ENCODE data around the gene KLF11. TPM values are rescaled to one million over a fixed set of nuclear protein-coding genes. Genes with fewer than 3 reads are reported as not detected.

Gene KLF11
- total and polyA plus RNA-seq, 9 of the 15 experiments (the other 6 are each of a cell fraction or from before 2014, with no cell fraction given) = 2.1 to 13.4 (median 6.5) TPM

DNA sequence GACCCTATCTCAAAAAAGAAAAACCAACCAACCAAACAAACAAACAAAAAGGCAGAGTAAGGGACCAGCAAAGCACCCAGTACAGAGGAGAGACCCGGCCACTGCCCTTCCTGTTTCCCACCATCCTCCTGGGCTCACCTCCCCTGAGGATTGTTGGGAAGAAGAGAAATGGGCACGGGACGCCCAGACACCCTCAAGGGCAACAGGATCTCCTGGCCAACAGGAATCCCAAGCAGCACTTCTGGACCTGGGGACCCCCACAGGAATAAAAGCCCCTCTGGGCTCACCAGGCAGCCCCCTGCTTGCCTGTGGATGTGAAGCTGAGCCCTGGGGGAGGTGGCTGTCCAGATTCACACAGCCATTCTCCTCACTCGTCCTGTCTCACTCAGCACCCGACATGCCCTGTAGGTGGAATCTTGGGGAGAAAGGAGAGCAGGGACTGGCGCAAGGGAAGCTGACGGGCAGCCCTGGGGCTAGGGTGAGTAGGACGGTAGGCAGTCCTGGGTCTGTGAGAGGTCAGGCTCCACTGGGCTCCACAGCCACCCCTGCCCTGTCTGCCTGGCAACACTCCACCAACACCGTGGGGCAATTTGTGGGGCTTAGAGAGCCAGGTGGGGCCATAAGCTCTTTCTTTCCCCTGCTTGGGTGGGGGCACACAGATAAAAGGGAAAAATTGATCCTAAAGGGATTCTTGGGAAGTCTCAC is 18.0 kb downstream of the KLF11 start:
- Histone ChIP-seq H3K4me3 (no peak overlapping the region), H3K9me1 (ENCODE audit: control insufficient read depth, insufficient read depth, low read length) (no peaks in the 10 kb centered on the region), H3K27ac (ENCODE audit: extremely low read depth, low read depth, low read length) (no peak overlapping the region), H3K4me2 (ENCODE audit: insufficient read depth, low read length) (no peak overlapping the region), H3K9ac (ENCODE audit: insufficient read depth in 1 of 2, low read depth in 2 of 2, low read length in 2 of 2) (peak overlapping the region in 1 of 2 experiments; percentile 82; a peak in 2 of 4 replicates), H3K79me2 (ENCODE audit: control insufficient read depth, insufficient read depth, low read length) (no peaks in the 10 kb centered on the region), H3K9me3 (replicated peaks; ENCODE audit: control insufficient read depth, insufficient read depth, low read depth, low read length) (no peaks in the 10 kb centered on the region), H4K20me1 (replicated peaks; ENCODE audit: control insufficient read depth, insufficient read depth, low read length) (no peaks in the 10 kb centered on the region), H3K36me3 (ENCODE audit: control insufficient read depth, insufficient read depth, low read length) (no peaks in the 10 kb centered on the region), H3K27me3 (ENCODE audit: control insufficient read depth in 2 of 2, insufficient read depth in 2 of 2, low read length in 2 of 2) (no peaks in the 10 kb centered on the region), H3K4me1 (replicated peaks in 1 of 2; ENCODE audit: control insufficient read depth in 2 of 2, insufficient read depth in 2 of 2, low read length in 2 of 2) (peaks cover 10 to 53% of the 10 kb centered on the region in 2 experiments), H2AFZ (ENCODE audit: low read depth, low read length) (no peak overlapping the region)
- FAIRE-seq (no peak), ATAC-seq (no peak), DNase-seq (ENCODE audit: extremely low read depth in 1 of 4, low spot score in 3 of 4) (no peak)
- no TSS peak for BruUV-seq (replicated peaks)
- POLR2A ChIA-PET = interaction anchor here (0.6 to 1.4 kb wide), 7 partner anchors 11 to 488 kb away, joined by 3 to 8 read pairs (median 3); no protein-coding TSS in a partner anchor
- intact Hi-C loops (cut with micrococcal nuclease) (no loop called here), in situ Hi-C loops (cut with MboI) (no loop called here)
- TF ChIP-seq FOXA1 (IDR thresholded peaks at IDR 0.05; ENCODE audit: borderline replicate concordance) = no peak
- no peak for TF ChIP-seq CCNT2 (IDR thresholded peaks at IDR 0.05; ENCODE audit: borderline replicate concordance, extremely low read depth, insufficient read length, low read depth, low read length)
- CTCF ChIA-PET (ENCODE audit: low intra/inter-chr PET ratio) = no interaction called here
- WGBS (ENCODE audit: insufficient coverage, low coverage, missing lambda C conversion rate) = 34% methylated on average over 9 of the region's 9 CpGs

DNA sequence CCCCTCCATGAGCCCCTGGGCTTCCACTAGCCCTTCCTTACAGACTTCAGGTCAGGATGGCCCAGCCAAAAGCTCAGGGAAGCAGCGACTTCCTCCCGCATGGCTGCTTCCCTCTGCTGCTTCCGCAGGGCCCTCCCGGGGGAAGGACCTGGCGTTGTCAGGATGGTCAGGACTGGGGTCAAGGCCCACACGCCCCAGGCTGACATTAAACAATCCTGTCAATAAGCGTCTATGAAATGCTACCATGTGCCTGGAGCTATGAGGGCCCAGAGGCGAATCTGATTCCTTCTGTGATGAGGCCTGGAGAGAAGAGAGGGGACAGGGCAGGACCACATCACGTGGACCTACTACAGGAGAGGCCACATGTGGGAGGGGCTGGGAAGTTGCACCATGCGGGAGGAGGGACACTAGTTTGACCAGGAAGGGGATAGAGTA is 19.6 kb downstream of the KLF11 start:
- H2AFZ ChIP-seq (ENCODE audit: low read depth, low read length) = no peak overlapping the region
- FAIRE-seq = no peak
- no peak overlapping the region for H3K4me2 ChIP-seq (ENCODE audit: insufficient read depth, low read length)

More for the DNA sequence above, 19.6 kb downstream of the KLF11 start:
- no peaks in the 10 kb centered on the region for H4K20me1 ChIP-seq (replicated peaks; ENCODE audit: control insufficient read depth, insufficient read depth, low read length)
- ChIA-PET POLR2A (no interaction called here), CTCF (ENCODE audit: low intra/inter-chr PET ratio) (no interaction called here)
- intact Hi-C loops (cut with micrococcal nuclease) (no loop called here), in situ Hi-C loops (cut with MboI) (no loop called here)
- H3K27ac ChIP-seq (ENCODE audit: extremely low read depth, low read depth, low read length) = no peak overlapping the region
- no peaks in the 10 kb centered on the region for H3K79me2 ChIP-seq (ENCODE audit: control insufficient read depth, insufficient read depth, low read length)
- TF ChIP-seq, protein P1, sequence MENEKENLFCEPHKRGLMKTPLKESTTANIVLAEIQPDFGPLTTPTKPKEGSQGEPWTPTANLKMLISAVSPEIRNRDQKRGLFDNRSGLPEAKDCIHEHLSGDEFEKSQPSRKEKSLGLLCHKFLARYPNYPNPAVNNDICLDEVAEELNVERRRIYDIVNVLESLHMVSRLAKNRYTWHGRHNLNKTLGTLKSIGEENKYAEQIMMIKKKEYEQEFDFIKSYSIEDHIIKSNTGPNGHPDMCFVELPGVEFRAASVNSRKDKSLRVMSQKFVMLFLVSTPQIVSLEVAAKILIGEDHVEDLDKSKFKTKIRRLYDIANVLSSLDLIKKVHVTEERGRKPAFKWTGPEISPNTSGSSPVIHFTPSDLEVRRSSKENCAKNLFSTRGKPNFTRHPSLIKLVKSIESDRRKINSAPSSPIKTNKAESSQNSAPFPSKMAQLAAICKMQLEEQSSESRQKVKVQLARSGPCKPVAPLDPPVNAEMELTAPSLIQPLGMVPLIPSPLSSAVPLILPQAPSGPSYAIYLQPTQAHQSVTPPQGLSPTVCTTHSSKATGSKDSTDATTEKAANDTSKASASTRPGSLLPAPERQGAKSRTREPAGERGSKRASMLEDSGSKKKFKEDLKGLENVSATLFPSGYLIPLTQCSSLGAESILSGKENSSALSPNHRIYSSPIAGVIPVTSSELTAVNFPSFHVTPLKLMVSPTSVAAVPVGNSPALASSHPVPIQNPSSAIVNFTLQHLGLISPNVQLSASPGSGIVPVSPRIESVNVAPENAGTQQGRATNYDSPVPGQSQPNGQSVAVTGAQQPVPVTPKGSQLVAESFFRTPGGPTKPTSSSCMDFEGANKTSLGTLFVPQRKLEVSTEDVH (IDR thresholded peaks at IDR 0.05; ENCODE audit: low read depth, partially characterized antibody) = no peak
- TF ChIP-seq, protein P2, sequence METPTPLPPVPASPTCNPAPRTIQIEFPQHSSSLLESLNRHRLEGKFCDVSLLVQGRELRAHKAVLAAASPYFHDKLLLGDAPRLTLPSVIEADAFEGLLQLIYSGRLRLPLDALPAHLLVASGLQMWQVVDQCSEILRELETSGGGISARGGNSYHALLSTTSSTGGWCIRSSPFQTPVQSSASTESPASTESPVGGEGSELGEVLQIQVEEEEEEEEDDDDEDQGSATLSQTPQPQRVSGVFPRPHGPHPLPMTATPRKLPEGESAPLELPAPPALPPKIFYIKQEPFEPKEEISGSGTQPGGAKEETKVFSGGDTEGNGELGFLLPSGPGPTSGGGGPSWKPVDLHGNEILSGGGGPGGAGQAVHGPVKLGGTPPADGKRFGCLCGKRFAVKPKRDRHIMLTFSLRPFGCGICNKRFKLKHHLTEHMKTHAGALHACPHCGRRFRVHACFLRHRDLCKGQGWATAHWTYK (CRISPR knock-in tag; IDR thresholded peaks at IDR 0.05) = peak; percentile 62; the same call in 1 of the 2 replicates
- H3K4me1 ChIP-seq (replicated peaks in 1 of 2; ENCODE audit: control insufficient read depth in 2 of 2, insufficient read depth in 2 of 2, low read length in 2 of 2) = peaks cover 2 to 38% of the 10 kb centered on the region in 2 experiments
- no peaks in the 10 kb centered on the region for H3K9me1 ChIP-seq (ENCODE audit: control insufficient read depth, insufficient read depth, low read length)
- no peaks in the 10 kb centered on the region for H3K27me3 ChIP-seq (ENCODE audit: control insufficient read depth in 2 of 2, insufficient read depth in 2 of 2, low read length in 2 of 2)
- H3K4me3 ChIP-seq = no peak overlapping the region
- H3K9ac ChIP-seq (ENCODE audit: insufficient read depth in 1 of 2, low read depth in 2 of 2, low read length in 2 of 2) = no peak overlapping the region
- H3K9me3 ChIP-seq (replicated peaks; ENCODE audit: control insufficient read depth, insufficient read depth, low read depth, low read length) = peaks cover 1% of the 10 kb centered on the region; the same call in 1 of the 2 replicates
- BruUV-seq (replicated peaks) = no TSS peak
- no peak for ATAC-seq
- 70% methylated on average over 10 of the region's 10 CpGs for WGBS (ENCODE audit: insufficient coverage, low coverage, missing lambda C conversion rate)
- H3K36me3 ChIP-seq (ENCODE audit: control insufficient read depth, insufficient read depth, low read length) = no peaks in the 10 kb centered on the region
- peak in 1 of 4 experiments; percentile 12 for DNase-seq (ENCODE audit: extremely low read depth in 1 of 4, low spot score in 3 of 4)
